HepG2 (cell line): ENCODE results near the gene TUBGCP6. TPM values are rescaled to one million over a fixed set of nuclear protein-coding genes. Genes with fewer than 3 reads are reported as not detected.

ENCODE experiments used
- ARNTL ChIP-seq: sonication (generic); formaldehyde crosslinking; IDR thresholded peaks from 2 replicates; pipeline ENCODE4 v1.4.0; 2020; ENCODE audit warnings: mild to moderate bottlenecking, missing genetic modification reagents
- ATF7-NPFF ChIP-seq: sonication (generic); formaldehyde crosslinking; IDR thresholded peaks from 2 replicates; pipeline ENCODE4 v1.8.1; 2023; ENCODE audit warnings: mild to moderate bottlenecking, low read depth, missing genetic modification reagents, moderate library complexity
- GFI1 ChIP-seq: sonication (generic); formaldehyde crosslinking; IDR thresholded peaks from 2 replicates; pipeline ENCODE4 v1.5.0; 2020; ENCODE audit warnings: missing genetic modification reagents, mild to moderate bottlenecking, borderline replicate concordance
- MIXL1 ChIP-seq: IDR thresholded peaks from 2 replicates; pipeline ENCODE4 v1.6.1; 2016
- MXD4 ChIP-seq: IDR thresholded peaks from 2 replicates; pipeline ENCODE4 v1.6.1; 2016; ENCODE audit warnings: mild to moderate bottlenecking, missing biosample characterization, missing genetic modification reagents
- NFAT5 ChIP-seq: sonication (generic); formaldehyde crosslinking; IDR thresholded peaks from 2 replicates; pipeline ENCODE4 v1.4.0; 2020; ENCODE audit warnings: missing genetic modification reagents
- NFATC3 ChIP-seq: sonication (generic); formaldehyde crosslinking; IDR thresholded peaks from 2 replicates; pipeline ENCODE4 v1.5.1; 2020; ENCODE audit warnings: mild to moderate bottlenecking, missing genetic modification reagents
- PHF8 ChIP-seq: sonication (generic); formaldehyde crosslinking; IDR thresholded peaks from 2 replicates; pipeline ENCODE4 v1.5.0; 2020; ENCODE audit warnings: missing genetic modification reagents
- SRSF4 ChIP-seq: fragments of 200-400 bp; formaldehyde crosslinking; IDR thresholded peaks from one replicate; pipeline ENCODE4 v1.6.1; 2018; ENCODE audit warnings: mild to moderate bottlenecking, low read depth, low read length, moderate library complexity; ENCODE audit not compliant: poor library complexity, severe bottlenecking
- SRSF9 ChIP-seq: fragments of 200-400 bp; formaldehyde crosslinking; IDR thresholded peaks from 2 replicates; pipeline ENCODE4 v1.6.1; 2018; ENCODE audit warnings: borderline replicate concordance, mild to moderate bottlenecking, low read depth, low read length; ENCODE audit not compliant: insufficient read depth, poor library complexity, severe bottlenecking
- STAT5B ChIP-seq: sonication (generic); formaldehyde crosslinking; IDR thresholded peaks from 2 replicates; pipeline ENCODE4 v1.4.0; 2020; ENCODE audit warnings: missing genetic modification reagents
- THYN1 ChIP-seq: sonication (generic); formaldehyde crosslinking; IDR thresholded peaks from 2 replicates; pipeline ENCODE4 v1.8.1; 2023; ENCODE audit warnings: low read depth, mild to moderate bottlenecking, moderate library complexity, missing genetic modification reagents, borderline replicate concordance
- XRCC5 ChIP-seq: fragments of 200-400 bp; formaldehyde crosslinking; optimal IDR thresholded peaks from 2 replicates; pipeline ENCODE3; 2017; ENCODE audit warnings: mild to moderate bottlenecking, low read length
- ZBTB46 ChIP-seq: sonication (generic); formaldehyde crosslinking; IDR thresholded peaks from 2 replicates; pipeline ENCODE4 v1.4.0; 2020; ENCODE audit warnings: mild to moderate bottlenecking, missing genetic modification reagents, borderline replicate concordance
- ZBTB7A ChIP-seq: sonication (generic); formaldehyde crosslinking; IDR thresholded peaks from 2 replicates; pipeline ENCODE4 v1.8.0; 2022; ENCODE audit warnings: mild to moderate bottlenecking, missing genetic modification reagents
- ZFP82 ChIP-seq: sonication (generic); formaldehyde crosslinking; IDR thresholded peaks from 2 replicates; pipeline ENCODE4 v1.5.1; 2020; ENCODE audit warnings: mild to moderate bottlenecking, missing genetic modification reagents, borderline replicate concordance
- ZFY ChIP-seq: sonication (generic); formaldehyde crosslinking; IDR thresholded peaks from 2 replicates; pipeline ENCODE4 v1.4.0; 2020; ENCODE audit warnings: missing genetic modification reagents
- ZNF101 ChIP-seq: sonication (generic); formaldehyde crosslinking; IDR thresholded peaks from 2 replicates; pipeline ENCODE4 v1.4.0; 2020; ENCODE audit warnings: mild to moderate bottlenecking, low read depth, missing genetic modification reagents, borderline replicate concordance
- ZNF253 ChIP-seq: sonication (generic); formaldehyde crosslinking; IDR thresholded peaks from 2 replicates; pipeline ENCODE4 v1.8.0; 2022; ENCODE audit warnings: mild to moderate bottlenecking, missing genetic modification reagents, borderline replicate concordance
- ZNF263 ChIP-seq: sonication (generic); formaldehyde crosslinking; IDR thresholded peaks from 2 replicates; pipeline ENCODE4 v1.4.0; 2020; ENCODE audit warnings: missing genetic modification reagents
- ZNF589 ChIP-seq: sonication (generic); formaldehyde crosslinking; conservative IDR thresholded peaks from 2 replicates; pipeline ENCODE4 v1.8.0; 2022; ENCODE audit warnings: mild to moderate bottlenecking, moderate library complexity, missing genetic modification reagents
- ZNF652 ChIP-seq: IDR thresholded peaks from 2 replicates; pipeline ENCODE4 v1.6.1; 2016; ENCODE audit warnings: low read depth, borderline replicate concordance
- ZNF792 ChIP-seq: IDR thresholded peaks from 2 replicates; pipeline ENCODE4 v1.6.1; 2016
- ZSCAN9 ChIP-seq: IDR thresholded peaks from 2 replicates; pipeline ENCODE4 v1.6.1; 2016; ENCODE audit warnings: borderline replicate concordance
- polyA plus RNA-seq, 8 experiments: library from polyadenylated mRNA; depleted of rRNA in 3 of 8; stranded (reverse) in 7 of 8; unstranded in 1 of 8; fragments of >200 nt; fragmentation: Illumina TruSeq in 4 of 8; extraction: Trizol in 4 of 8; gene quantifications; 2 replicates each; pipeline versions ENCODE4 v1.2.1 to v1.2.3, GENCODE V29; 2011 to 2016; ENCODE audit warnings: low read depth in 4 of 8, missing spikeins in 1 of 8, mixed read lengths in 1 of 8; ENCODE audit not compliant: insufficient read depth in 1 of 8
- total RNA-seq, 5 experiments: library from RNA; depleted of rRNA; stranded (reverse); fragments of >200 nt; fragmentation: Illumina TruSeq; extraction: Trizol; gene quantifications; 2 replicates each; pipeline ENCODE4 v1.2.3, GENCODE V29; 2016; ENCODE audit warnings: low read depth in 1 of 5

The TUBGCP6 gene
- total and polyA plus RNA-seq, 2 of the 13 experiments (the other 11 are each of a cell fraction or from before 2014, with no cell fraction given), result 14.6 to 15.7 TPM

GRCh38 chr22:50252082-50253045, 7.5 kb upstream of the TUBGCP6 start (continued):
- TF ChIP-seq NFAT5 (CRISPR knock-in tag) (no peak), ATF7-NPFF (no peak), MIXL1 (no peak), NFATC3 (no peak), ZBTB46 (CRISPR knock-in tag) (0 out of 2 replicates have a peak, but pooled peaks have one; percentile 14), ZNF263 (0 out of 2 replicates have a peak, but pooled peaks have one; percentile 14), MXD4 (CRISPR knock-in tag) (no peak), ZFP82 (CRISPR knock-in tag) (no peak), STAT5B (CRISPR knock-in tag) (no peak), GFI1 (CRISPR knock-in tag) (no peak), ZNF792 (CRISPR knock-in tag) (no peak), SRSF4 (no peak), ZNF589 (CRISPR knock-in tag) (no peak), ZFY (CRISPR knock-in tag) (peak; percentile 40; the same call in 1 of the 2 replicates), ZBTB7A (CRISPR knock-in tag) (peak; percentile 77; the same call in 1 of the 2 replicates), ZNF652 (CRISPR knock-in tag) (no peak), XRCC5 (peak; percentile 24), PHF8 (CRISPR knock-in tag) (no peak), SRSF9 (no peak), ZNF253 (CRISPR knock-in tag) (no peak), ARNTL (CRISPR knock-in tag) (0 out of 2 replicates have a peak, but pooled peaks have one; percentile 12), ZSCAN9 (CRISPR knock-in tag) (no peak), THYN1 (CRISPR knock-in tag) (no peak), ZNF101 (CRISPR knock-in tag) (no peak)
